Prostate gland (tissue), 2 donors: Measurements from ENCODE around the gene TCP10L.

Experiments
- POLR2A ChIP-seq: fragments of 450-650 bp; IDR thresholded peaks from one replicate; pipeline ENCODE4 v1.6.1; 2016; ENCODE audit warnings: antibody characterized with exemption, mild to moderate bottlenecking
- POLR2AphosphoS5 ChIP-seq: sonication (generic); formaldehyde crosslinking; IDR thresholded peaks from one replicate; pipeline ENCODE4 v1.6.1; 2017; ENCODE audit warnings: antibody characterized with exemption
- TF ChIP-seq, protein P1 (sequence below), 4 experiments: fragments of 200-600 bp in 2 of 4; fragments of 450-650 bp in 2 of 4; sonication (generic) in 2 of 4; IDR thresholded peaks; 1 replicate in 3 of 4; 2 replicates in 1 of 4; pipeline ENCODE4 v1.5.1; 2016 to 2019; ENCODE audit warnings: antibody characterized with exemption in 4 of 4, mild to moderate bottlenecking in 2 of 4, moderate library complexity in 2 of 4

DNA sequence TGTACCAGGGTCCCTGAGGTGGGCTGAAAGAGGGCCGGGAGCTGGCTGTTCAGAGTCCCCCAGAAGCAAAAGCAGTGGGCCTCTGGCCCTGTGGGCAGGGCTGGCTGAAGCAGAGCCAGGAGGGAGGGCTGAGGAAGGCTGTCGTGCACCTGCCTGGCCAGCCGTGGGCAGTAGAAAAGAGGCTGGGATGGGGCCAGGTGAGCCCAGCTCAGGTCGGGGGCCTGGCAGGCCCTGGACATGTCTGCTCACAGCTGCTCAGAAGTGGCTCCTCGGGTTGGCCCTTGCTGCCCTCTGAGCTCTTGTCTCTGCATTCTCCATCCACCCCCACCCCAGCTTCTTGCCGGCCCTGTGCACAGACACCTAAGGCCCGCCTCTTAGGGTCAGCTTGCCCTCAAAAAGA, 60.0 kb downstream of the TCP10L start:
- TF ChIP-seq, protein P1, sequence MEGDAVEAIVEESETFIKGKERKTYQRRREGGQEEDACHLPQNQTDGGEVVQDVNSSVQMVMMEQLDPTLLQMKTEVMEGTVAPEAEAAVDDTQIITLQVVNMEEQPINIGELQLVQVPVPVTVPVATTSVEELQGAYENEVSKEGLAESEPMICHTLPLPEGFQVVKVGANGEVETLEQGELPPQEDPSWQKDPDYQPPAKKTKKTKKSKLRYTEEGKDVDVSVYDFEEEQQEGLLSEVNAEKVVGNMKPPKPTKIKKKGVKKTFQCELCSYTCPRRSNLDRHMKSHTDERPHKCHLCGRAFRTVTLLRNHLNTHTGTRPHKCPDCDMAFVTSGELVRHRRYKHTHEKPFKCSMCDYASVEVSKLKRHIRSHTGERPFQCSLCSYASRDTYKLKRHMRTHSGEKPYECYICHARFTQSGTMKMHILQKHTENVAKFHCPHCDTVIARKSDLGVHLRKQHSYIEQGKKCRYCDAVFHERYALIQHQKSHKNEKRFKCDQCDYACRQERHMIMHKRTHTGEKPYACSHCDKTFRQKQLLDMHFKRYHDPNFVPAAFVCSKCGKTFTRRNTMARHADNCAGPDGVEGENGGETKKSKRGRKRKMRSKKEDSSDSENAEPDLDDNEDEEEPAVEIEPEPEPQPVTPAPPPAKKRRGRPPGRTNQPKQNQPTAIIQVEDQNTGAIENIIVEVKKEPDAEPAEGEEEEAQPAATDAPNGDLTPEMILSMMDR (IDR thresholded peaks at IDR 0.05) = no peak
- TF ChIP-seq POLR2AphosphoS5 (no peak), POLR2A (no peak)
